K562 (cell line): Measurements from ENCODE around the gene C16orf95. TPM values are rescaled to one million over a fixed set of nuclear protein-coding genes. Genes with fewer than 3 reads are reported as not detected.

ENCODE experiments used
- ATAC-seq: fragments of 200-7000 bp; cut with Tn5 transposase; 3 replicates; pipeline ENCODE4 v1.9.1; 2020; ENCODE audit warnings: moderate library complexity
- Bru-seq: library from RNA; stranded (reverse); fragments of 400-500 nt; gene quantifications from one replicate; lab custom pipeline; 2021; lab: Mats Ljungman, UMichigan
- BruChase-seq, 2 experiments: library from RNA; stranded (reverse); fragments of 400-500 nt; gene quantifications; one replicate each; lab custom pipeline; 2021; lab: Mats Ljungman, UMichigan
- BruUV-seq: library from RNA; stranded (reverse); fragments of 400-500 nt; replicated peaks from 2 replicates; lab custom pipeline; 2021; lab: Mats Ljungman, UMichigan
- CTCF ChIA-PET: fragments of 300-600 bp; formaldehyde crosslinking; extraction: SDS; loops from one replicate; lab custom pipeline; 2021; ENCODE audit warnings: low intra/inter-chr PET ratio; lab: Yijun Ruan, JAX
- POLR2A ChIA-PET: fragments of 300-600, 350-650 bp; sonication (Branson Sonifier 250); formaldehyde crosslinking; extraction: SDS; loops from one replicate; lab custom pipeline; 2021; ENCODE audit warnings: antibody characterized with exemption, inconsistent platforms; lab: Yijun Ruan, JAX
- DNase-seq, 4 experiments: peaks; one replicate each; pipeline versions ENCODE4 v3.0.0 to v3.0.0-alpha.2; 2011 to 2018; ENCODE audit warnings: low spot score in 3 of 4, mixed read lengths in 3 of 4; ENCODE audit errors: extremely low read depth in 1 of 4
- FAIRE-seq: peaks from 2 replicates; lab custom pipeline; 2011; peaks lifted over from hg19 to GRCh38; lab: Jason Lieb, UNC
- H2AFZ ChIP-seq: 2 replicates; pipeline ENCODE4 v1.6.0; 2011; ENCODE audit warnings: low read depth, low read length, control low read depth, inconsistent platforms
- H3K27ac ChIP-seq: fragments of 200-600 bp; 3 replicates; pipeline ENCODE4 v1.8.0; 2011; ENCODE audit warnings: low read depth, mild to moderate bottlenecking, control low read depth, inconsistent platforms, low read length, moderate library complexity, mixed read lengths; ENCODE audit errors: extremely low read depth
- H3K27me3 ChIP-seq, 2 experiments: fragments of 300-600 bp in 1 of 2; 2 replicates in 1 of 2; 3 replicates in 1 of 2; pipeline versions ENCODE4 v1.6.0 to v1.8.0; 2011; ENCODE audit warnings: inconsistent platforms in 2 of 2, low read length in 2 of 2, mild to moderate bottlenecking in 1 of 2, mixed read lengths in 1 of 2, moderate library complexity in 1 of 2; ENCODE audit not compliant: control insufficient read depth in 2 of 2, insufficient read depth in 2 of 2
- H3K36me3 ChIP-seq: fragments of 300-600 bp; 3 replicates; pipeline ENCODE4 v1.8.0; 2011; ENCODE audit warnings: mild to moderate bottlenecking, low read length, inconsistent platforms; ENCODE audit not compliant: control insufficient read depth, insufficient read depth
- H3K4me1 ChIP-seq, 2 experiments: fragments of 200-600 bp in 1 of 2; replicated peaks in 1 of 2; 2 replicates in 1 of 2; 3 replicates in 1 of 2; pipeline versions ENCODE4 v1.5.1 to v1.8.0; 2011; ENCODE audit warnings: inconsistent platforms in 2 of 2, low read length in 2 of 2, mild to moderate bottlenecking in 1 of 2, mixed read lengths in 1 of 2, moderate library complexity in 1 of 2; ENCODE audit not compliant: control insufficient read depth in 2 of 2, insufficient read depth in 2 of 2
- H3K4me2 ChIP-seq: 2 replicates; pipeline ENCODE4 v1.6.1; 2011; ENCODE audit warnings: low read length, control low read depth, inconsistent platforms, mixed read lengths; ENCODE audit not compliant: insufficient read depth
- H3K4me3 ChIP-seq: fragments of 200-600 bp; sonication (generic), shearing (Covaris generic); 2 replicates; pipeline ENCODE4 v1.5.1; 2016; ENCODE audit warnings: control low read depth, inconsistent platforms
- H3K79me2 ChIP-seq: fragments of 200-600 bp; 3 replicates; pipeline ENCODE4 v1.8.0; 2011; ENCODE audit warnings: low read length, inconsistent platforms; ENCODE audit not compliant: control insufficient read depth, insufficient read depth
- H3K9ac ChIP-seq, 2 experiments: 2 replicates each; pipeline versions ENCODE4 v1.6.0 to v1.6.1; 2011; ENCODE audit warnings: low read depth in 2 of 2, low read length in 2 of 2, control low read depth in 1 of 2, inconsistent platforms in 1 of 2, mild to moderate bottlenecking in 1 of 2, mixed read lengths in 1 of 2; ENCODE audit not compliant: insufficient read depth in 1 of 2
- H3K9me1 ChIP-seq: one replicate; pipeline ENCODE4 v1.6.0; 2011; ENCODE audit warnings: inconsistent platforms, mild to moderate bottlenecking, low read length, moderate library complexity; ENCODE audit not compliant: control insufficient read depth, insufficient read depth
- H3K9me3 ChIP-seq: replicated peaks from 2 replicates; pipeline ENCODE4 v1.5.1; 2011; ENCODE audit warnings: low read depth, low read length, inconsistent platforms; ENCODE audit not compliant: control insufficient read depth, insufficient read depth
- H4K20me1 ChIP-seq: replicated peaks from 2 replicates; pipeline ENCODE4 v1.6.1; 2011; ENCODE audit warnings: low read length, inconsistent platforms, mixed read lengths; ENCODE audit not compliant: control insufficient read depth, insufficient read depth
- CCAR2 ChIP-seq: fragments of 200-400 bp; formaldehyde crosslinking; IDR thresholded peaks from 2 replicates; pipeline ENCODE4 v1.6.1; 2017; ENCODE audit warnings: mild to moderate bottlenecking, low read depth, low read length
- FIP1L1 ChIP-seq: fragments of 200-400 bp; formaldehyde crosslinking; IDR thresholded peaks from 2 replicates; pipeline ENCODE4 v1.6.1; 2018; ENCODE audit warnings: mild to moderate bottlenecking, low read depth, low read length; ENCODE audit not compliant: poor library complexity, severe bottlenecking
- MED1 ChIP-seq: sonication (generic); formaldehyde crosslinking; IDR thresholded peaks from 2 replicates; pipeline ENCODE4 v1.8.1; 2023; ENCODE audit warnings: missing genetic modification reagents, borderline replicate concordance
- MYNN ChIP-seq, 2 experiments: sonication (generic); formaldehyde crosslinking in 1 of 2; IDR thresholded peaks; 2 replicates each; pipeline versions ENCODE4 v1.5.0 to v1.6.1; 2016 to 2020; ENCODE audit warnings: antibody characterized with exemption in 1 of 2, missing genetic modification reagents in 1 of 2
- NEUROD1 ChIP-seq: fragments of 150-350 bp; IDR thresholded peaks from 2 replicates; pipeline ENCODE4 v1.6.1; 2014; ENCODE audit warnings: borderline replicate concordance, low read length, low read depth; ENCODE audit not compliant: partially characterized antibody
- RBM22 ChIP-seq: fragments of 200-400 bp; formaldehyde crosslinking; IDR thresholded peaks from 2 replicates; pipeline ENCODE4 v1.6.1; 2018; ENCODE audit warnings: low read length, low read depth; ENCODE audit not compliant: poor library complexity, severe bottlenecking
- STAG1 ChIP-seq: sonication (generic); formaldehyde crosslinking; IDR thresholded peaks from 2 replicates; pipeline ENCODE4 v1.5.0; 2020; ENCODE audit warnings: missing genetic modification reagents, borderline replicate concordance
- TAF7 ChIP-seq: fragments of 450-650 bp; IDR thresholded peaks from 2 replicates; pipeline ENCODE4 v1.6.1; 2016; ENCODE audit warnings: missing genetic modification characterization, missing compliant biosample characterization
- ZBED1 ChIP-seq: IDR thresholded peaks from 2 replicates; pipeline ENCODE4 v1.6.1; 2014
- ZNF584 ChIP-seq: fragments of 200-800 bp; sonication (Bioruptor generic); IDR thresholded peaks from 2 replicates; pipeline ENCODE4 v1.6.1; 2016; ENCODE audit warnings: low read depth, mild to moderate bottlenecking, missing genetic modification characterization, missing compliant biosample characterization
- WGBS: fragments of 100-300 bp; shearing (Covaris generic); methylation state at CpG from one replicate; pipeline ENCODE4 v1.1.6; 2016; ENCODE audit warnings: low coverage, mixed read lengths; ENCODE audit not compliant: insufficient coverage; ENCODE audit errors: missing lambda C conversion rate; 5-methylcytosine and 5-hydroxymethylcytosine counted together
- in situ Hi-C: fragments of 300-500 bp; cut with MboI; formaldehyde crosslinking; loops from 4 replicates; pipeline ENCODE4 v1.15.0; 2018; ENCODE audit warnings: inconsistent platforms, mixed read lengths
- intact Hi-C: fragments of 100-400 bp; cut with micrococcal nuclease; formaldehyde crosslinking; loops from 2 replicates; pipeline ENCODE4 v1.14.2; 2022
- long read RNA-seq, 3 experiments: library from polyadenylated mRNA in 2 of 3; library from RNA in 1 of 3; unstranded in 2 of 3; stranded (forward) in 1 of 3; transcript quantifications; one replicate each; pipeline ENCODE4 v2.0.0, GENCODE V29; 2019 to 2022
- polyA minus RNA-seq, 3 experiments: library from RNA; depleted of rRNA, polyadenylated mRNA; stranded (reverse); fragments of >200 nt; gene quantifications; 2 replicates each; pipeline ENCODE4 v1.2.3, GENCODE V29; 2011
- polyA plus RNA-seq, 8 experiments: library from polyadenylated mRNA; depleted of rRNA in 4 of 8; stranded (reverse) in 5 of 8; unstranded in 3 of 8; fragments of >200 nt; fragmentation: Nextera tagmentation in 2 of 8; fragmentation: Illumina TruSeq in 1 of 8; extraction: Ambion mirVana in 2 of 8; extraction: Trizol in 1 of 8; gene quantifications; 2 replicates each; pipeline versions ENCODE4 v1.2.1 to v1.2.3, GENCODE V29; 2011 to 2014; ENCODE audit warnings: inconsistent platforms in 1 of 8, missing spikeins in 1 of 8
- total RNA-seq, 7 experiments: library from RNA; depleted of rRNA in 6 of 7; stranded (reverse); fragments of >200 nt in 6 of 7; fragmentation: Illumina TruSeq in 2 of 7; extraction: Trizol in 2 of 7; gene quantifications; 2 replicates each; pipeline versions ENCODE4 v1.2.1 to v1.2.3, GENCODE V29; 2011 to 2021; ENCODE audit warnings: low replicate concordance in 1 of 7
- TF ChIP-seq, protein P1 (sequence below), 2 experiments: IDR thresholded peaks in 1 of 2; conservative IDR thresholded peaks in 1 of 2; 2 replicates each; pipeline ENCODE4 v1.6.1; 2016; ENCODE audit warnings: low read depth in 2 of 2, mild to moderate bottlenecking in 1 of 2, missing compliant biosample characterization in 1 of 2, missing genetic modification characterization in 1 of 2, moderate library complexity in 1 of 2

C16orf95 gene, protein sequence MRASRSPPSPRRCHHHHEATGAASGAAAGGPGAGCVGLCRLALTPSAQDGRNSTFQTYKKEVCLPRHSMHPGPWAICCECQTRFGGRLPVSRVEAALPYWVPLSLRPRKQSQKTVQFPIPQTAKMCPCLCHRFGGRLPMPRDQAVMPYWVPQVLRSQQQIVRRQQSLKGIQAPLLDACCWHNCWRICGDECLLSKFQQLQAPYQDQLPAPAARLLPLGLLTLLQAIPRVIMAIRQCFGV
- total RNA-seq (2011; cell fraction: chromatin; rRNA removed; ENCODE audit: low replicate concordance) = 15.0 and 27.5 TPM in 2 replicates
- 20.7 and 23.5 TPM in 2 replicates for total RNA-seq (2011; cell fraction: nucleolus; rRNA removed)
- total RNA-seq (2011; cell fraction: nucleoplasm; rRNA removed) = 12.6 and 13.9 TPM in 2 replicates
- total RNA-seq (2014; rRNA removed) (9.3 and 13.9 TPM in 2 replicates), total RNA-seq (2014; rRNA removed; fragmentation: Illumina TruSeq; extraction: Trizol) (7.4 and 9.4 TPM in 2 replicates), total RNA-seq (2015; rRNA removed; fragmentation: Illumina TruSeq; extraction: Trizol) (9.6 and 10.1 TPM in 2 replicates), total RNA-seq (2021) (20.5 and 22.6 TPM in 2 replicates), polyA plus RNA-seq (2011; rRNA removed) (6.5 and 11.0 TPM in 2 replicates), polyA plus RNA-seq (2014; fragmentation: Illumina TruSeq; extraction: Trizol) (5.9 and 7.2 TPM in 2 replicates), polyA plus RNA-seq (2014; fragmentation: Nextera tagmentation; extraction: Ambion mirVana) (10 to 100 TPM; 13.7 to 15.3 TPM), polyA plus RNA-seq (2014; rRNA removed) (8.5 TPM in 2 replicates), polyA minus RNA-seq (2011; rRNA and poly(A)+ RNA removed) (2.5 and 4.1 TPM in 2 replicates), Bru-seq, nascent RNA (percentile 78 among the genes with signal in this experiment), BruChase-seq, experiment 1, labeled RNA remaining after a 2-hour chase (percentile 57 among the genes with signal in this experiment), BruChase-seq, experiment 2, labeled RNA remaining after a 6-hour chase (percentile 57 among the genes with signal in this experiment)
- 7.6 and 13.1 TPM in 2 replicates for polyA plus RNA-seq (2011; cell fraction: cytosol; rRNA removed)
- 17.5 and 20.0 TPM in 2 replicates for polyA plus RNA-seq (2011; cell fraction: nucleus; rRNA removed)
- polyA plus RNA-seq (2012) = 23.2 and 31.2 TPM in 2 replicates
- polyA minus RNA-seq (2011; cell fraction: cytosol; rRNA and poly(A)+ RNA removed) = 4.9 and 6.0 TPM in 2 replicates
- 10.5 and 13.0 TPM in 2 replicates for polyA minus RNA-seq (2011; cell fraction: nucleus; rRNA and poly(A)+ RNA removed)
- long read RNA-seq, experiment 1, transcript C16orf95-206 (5 exons, 974 nt) = major isoform, 5 of 26 reads
- long read RNA-seq, experiment 1, partial matches to known transcripts = 2 of 26 reads
- long read RNA-seq, experiment 1, other reads (novel, unspliced or antisense) = 10 of 26 reads
- long read RNA-seq, experiment 2, partial matches to known transcripts = 1 of 7 reads
- long read RNA-seq, experiment 2, other reads (novel, unspliced or antisense) = 3 of 7 reads
- long read RNA-seq, experiment 3, partial matches to known transcripts = 0 of 2 reads
- long read RNA-seq, experiment 3, other reads (novel, unspliced or antisense) = 0 of 2 reads

DNA sequence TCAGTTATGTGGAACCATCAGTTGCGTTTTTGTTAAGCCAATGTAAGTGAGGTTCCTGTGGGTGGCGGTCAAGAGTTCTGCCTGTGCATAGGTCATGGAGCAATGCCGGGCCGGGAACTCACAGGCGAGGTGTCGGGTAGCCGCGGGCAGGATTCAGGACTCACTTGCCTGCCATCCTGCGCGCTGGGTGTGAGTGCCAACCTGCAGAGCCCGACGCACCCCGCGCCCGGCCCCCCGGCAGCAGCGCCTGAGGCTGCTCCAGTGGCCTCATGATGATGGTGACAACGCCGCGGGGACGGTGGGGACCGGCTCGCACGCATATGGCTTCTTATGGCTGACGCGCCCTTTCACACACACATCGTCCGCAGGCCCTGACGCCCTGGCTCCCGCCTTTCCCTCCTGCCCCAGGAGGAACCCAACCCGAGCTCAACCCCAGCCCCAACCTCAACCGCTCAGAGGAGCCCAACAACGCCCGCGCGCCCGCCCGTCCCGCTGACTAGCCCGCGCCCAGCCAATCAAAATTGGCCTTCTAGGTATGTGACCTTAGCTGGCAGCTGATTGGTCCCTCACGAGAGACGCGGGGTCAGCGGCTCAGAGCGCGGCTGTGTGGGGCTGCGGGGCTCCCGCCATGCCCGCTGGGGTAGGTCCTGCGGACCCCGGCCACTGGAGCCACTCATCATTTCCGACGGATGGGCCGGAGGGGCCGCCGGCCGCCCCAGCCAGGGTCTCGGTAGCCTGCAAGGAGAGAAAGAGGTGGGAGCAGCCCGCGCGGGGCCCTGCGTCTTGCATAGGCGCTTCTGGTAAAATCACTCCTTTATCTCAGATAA, at the start of gene C16orf95:
Gene C16orf95, minus strand, starts transcription at position 470 of the 827 bp plus-strand sequence. Its CDS starts 150 bp downstream, at position 320.
- WGBS = under 1% methylated on average over 58 of the region's 64 CpGs
- peak; percentile 69 for TF ChIP-seq RBM22
- peak; percentile 47 for TF ChIP-seq FIP1L1
- no peak for TF ChIP-seq STAG1 (CRISPR knock-in tag)
- TF ChIP-seq ZBED1 = no peak
- no peak for TF ChIP-seq ZNF584 (CRISPR knock-in tag)
- no peak for TF ChIP-seq MYNN (IDR thresholded peaks at IDR 0.05)
- TF ChIP-seq MYNN (CRISPR knock-in tag; IDR thresholded peaks at IDR 0.05) = no peak
- TF ChIP-seq NEUROD1 = peak; percentile 47
- peak; percentile 47; the same call in 1 of the 2 replicates for TF ChIP-seq TAF7 (tag)
- no peak for TF ChIP-seq CCAR2
- no peak for TF ChIP-seq MED1
- TF ChIP-seq, protein P1, sequence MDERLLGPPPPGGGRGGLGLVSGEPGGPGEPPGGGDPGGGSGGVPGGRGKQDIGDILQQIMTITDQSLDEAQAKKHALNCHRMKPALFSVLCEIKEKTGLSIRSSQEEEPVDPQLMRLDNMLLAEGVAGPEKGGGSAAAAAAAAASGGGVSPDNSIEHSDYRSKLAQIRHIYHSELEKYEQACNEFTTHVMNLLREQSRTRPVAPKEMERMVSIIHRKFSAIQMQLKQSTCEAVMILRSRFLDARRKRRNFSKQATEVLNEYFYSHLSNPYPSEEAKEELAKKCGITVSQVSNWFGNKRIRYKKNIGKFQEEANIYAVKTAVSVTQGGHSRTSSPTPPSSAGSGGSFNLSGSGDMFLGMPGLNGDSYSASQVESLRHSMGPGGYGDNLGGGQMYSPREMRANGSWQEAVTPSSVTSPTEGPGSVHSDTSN (CRISPR knock-in tag; IDR thresholded peaks at IDR 0.05; ENCODE audit: low read depth) = no peak
- TF ChIP-seq, protein P1 (tag; conservative IDR thresholded peaks at IDR 0.05; ENCODE audit: low read depth) = no peak

More for the DNA sequence above, at the start of gene C16orf95:
- intact Hi-C loops = loop anchor here (2.0 kb wide), 2 partner anchors 68 to 76 kb away; partner anchors contain the start of gene MAP1LC3B
- Histone ChIP-seq H4K20me1 (no peaks in the 10 kb centered on the region), H3K79me2 (peaks cover 22% of the 10 kb centered on the region), H3K4me2 (peak within 1 kb of the TSS; percentile 99), H3K9me3 (no peaks in the 10 kb centered on the region), H3K4me3 (peak within 1 kb of the TSS; percentile 79), H3K27ac (peak within 1 kb of the TSS; percentile 93), H3K9me1 (no peaks in the 10 kb centered on the region), H3K36me3 (peaks cover 18% of the 10 kb centered on the region), H3K9ac (peak within 1 kb of the TSS; percentile 92 to 99), H2AFZ (peak within 1 kb of the TSS; percentile 97), H3K4me1 (peaks cover 6 to 13% of the 10 kb centered on the region in 2 experiments), H3K27me3 (no peaks in the 10 kb centered on the region)
- in situ Hi-C loops = no loop called here
- peak; percentile 98 to 100 (median 100) for DNase-seq
- ChIA-PET POLR2A (interaction anchor here (0.5 to 5.2 kb wide), 10 partner anchors 9 to 577 kb away, joined by 3 to 42 read pairs (median 4); no protein-coding TSS in a partner anchor), CTCF (interaction anchor here (0.6 to 0.9 kb wide), 2 partner anchors 319 to 753 kb away, joined by 3 read pairs; no protein-coding TSS in a partner anchor)
- BruUV-seq = TSS peak; percentile 96
- FAIRE-seq = peak; percentile 92
- ATAC-seq = peak; percentile 95
